ENCODE measurements around the gene CREBZF. TPM values are rescaled to one million over a fixed set of nuclear protein-coding genes. Genes with fewer than 3 reads are reported as not detected.
"Not testable (repeated sequence)": the region's sequence is repeated elsewhere in the genome, so short reads cannot be mapped to it uniquely, and the experiment has no call there.

Gene CREBZF
- total and polyA plus RNA-seq, 7 experiments from 2014 or later, result 13.0 to 114 (median 59.0) TPM

GRCh38 chr11:85673393-85673792 is 8.5 kb upstream of the CREBZF start:
- Mint-ChIP-seq H3K4me1 (peaks cover 0 to 3% (median 0%) of the 10 kb centered on the region in 7 donors), H3K4me3 (no peak overlapping the region), H3K9me3 (peaks cover 0 to 7% (median 1%) of the 10 kb centered on the region in 11 donors), H3K36me3 (peaks cover 0 to 3% (median 0%) of the 10 kb centered on the region in 5 donors), H3K27me3 (peaks cover 0 to 9% (median 0%) of the 10 kb centered on the region in 5 donors), H3K27ac (no peak overlapping the region)
- Histone ChIP-seq H3K4me1 (ENCODE audit: control insufficient read depth in 2 of 2, insufficient read depth in 2 of 2, low read length in 2 of 2) (no peaks in the 10 kb centered on the region), H3K27me3 (ENCODE audit: control insufficient read depth in 2 of 2, insufficient read depth in 2 of 2, low read length in 2 of 2) (no peaks in the 10 kb centered on the region), H3K27ac (ENCODE audit: low read depth, low read length) (no peak overlapping the region), H3K36me3 (ENCODE audit: control insufficient read depth in 2 of 3, insufficient read depth in 3 of 3, low read length in 3 of 3) (no peaks in the 10 kb centered on the region), H3K9me3 (ENCODE audit: control insufficient read depth in 2 of 3, low read length in 3 of 3) (no peaks in the 10 kb centered on the region), H3K4me3 (ENCODE audit: low read length) (no peak overlapping the region)
- intact Hi-C loops (cut with micrococcal nuclease), result no loop called here
- POLR2A ChIA-PET, result interaction anchor here (1.7 kb wide), 1 partner anchor 9 kb away, joined by 6 read pairs; the partner anchor contains the start of gene CREBZF
- ATAC-seq (no peak), DNase-seq (no peak)
- CTCF ChIA-PET, result no interaction called here

- CTCF ChIA-PET, result no interaction called here
- H3K9me3 ChIP-seq (ENCODE audit: control insufficient read depth in 2 of 3, low read length in 3 of 3), result no peaks in the 10 kb centered on the region
- no peak overlapping the region for H3K27ac ChIP-seq (ENCODE audit: low read depth, low read length)
- Mint-ChIP-seq H3K4me3 (no peak overlapping the region), H3K27me3 (peaks cover 0 to 7% (median 0%) of the 10 kb centered on the region in 5 donors), H3K4me1 (peaks cover 0 to 3% (median 0%) of the 10 kb centered on the region in 7 donors), H3K9me3 (peaks cover 0 to 7% (median 1%) of the 10 kb centered on the region in 11 donors), H3K27ac (no peak overlapping the region), H3K36me3 (peaks cover 0 to 3% (median 0%) of the 10 kb centered on the region in 5 donors)
- no peaks in the 10 kb centered on the region for H3K4me1 ChIP-seq (ENCODE audit: control insufficient read depth in 2 of 2, insufficient read depth in 2 of 2, low read length in 2 of 2)
- no peaks in the 10 kb centered on the region for H3K36me3 ChIP-seq (ENCODE audit: control insufficient read depth in 2 of 3, insufficient read depth in 3 of 3, low read length in 3 of 3)
- no peaks in the 10 kb centered on the region for H3K27me3 ChIP-seq (ENCODE audit: control insufficient read depth in 2 of 2, insufficient read depth in 2 of 2, low read length in 2 of 2)
- DNase-seq, result no peak
- POLR2A ChIA-PET, result no interaction called here
- intact Hi-C loops (cut with micrococcal nuclease), result no loop called here
- no peak overlapping the region for H3K4me3 ChIP-seq (ENCODE audit: low read length)
- ATAC-seq, result no peak
Observed at GRCh38 chr11:85672105-85672902, 7.4 kb upstream of the CREBZF start.

DNA sequence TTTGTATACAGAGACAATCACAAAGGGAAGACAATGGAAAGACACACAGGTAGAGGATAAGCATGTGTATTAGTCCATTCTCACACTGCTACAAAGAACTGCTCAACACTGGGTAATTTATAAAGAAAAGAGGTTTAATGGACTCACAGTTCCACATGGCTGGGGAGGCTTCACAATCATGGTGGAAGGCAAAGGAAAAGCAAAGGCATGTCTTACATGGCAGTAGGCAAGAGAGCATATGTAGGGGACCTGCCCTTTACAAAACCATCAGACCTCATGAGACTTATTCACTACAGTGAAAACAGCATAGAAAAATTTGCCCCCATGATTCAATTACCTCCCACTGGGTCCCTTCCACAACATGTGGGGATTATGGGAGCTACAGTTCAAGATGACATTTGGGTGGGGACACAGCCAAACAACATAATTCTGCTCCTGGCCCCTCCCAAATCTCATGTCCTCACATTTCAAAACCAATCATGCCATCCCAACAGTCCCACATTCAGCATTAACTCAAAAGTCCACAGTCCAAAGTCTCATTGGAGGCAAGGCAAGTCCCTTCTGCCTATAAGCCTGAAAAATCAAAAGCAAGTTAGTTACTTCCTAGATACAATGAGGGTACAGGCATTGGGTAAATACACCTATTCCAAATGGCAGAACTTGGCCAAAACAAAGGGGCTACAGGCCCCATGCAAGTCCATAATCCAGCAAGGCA is 6.2 kb upstream of the CREBZF start:
- DNase-seq; H3K9me3 Mint-ChIP-seq; ATAC-seq; H3K27ac Mint-ChIP-seq; H3K27me3 Mint-ChIP-seq; CTCF ChIA-PET; H3K4me1 Mint-ChIP-seq; H3K4me1 ChIP-seq (ENCODE audit: control insufficient read depth in 2 of 2, insufficient read depth in 2 of 2, low read length in 2 of 2); POLR2A ChIA-PET; H3K4me3 ChIP-seq (ENCODE audit: low read length); intact Hi-C loops (cut with micrococcal nuclease); H3K36me3 ChIP-seq (ENCODE audit: control insufficient read depth in 2 of 3, insufficient read depth in 3 of 3, low read length in 3 of 3); H3K4me3 Mint-ChIP-seq; H3K27ac ChIP-seq (ENCODE audit: low read depth, low read length); H3K27me3 ChIP-seq (ENCODE audit: control insufficient read depth in 2 of 2, insufficient read depth in 2 of 2, low read length in 2 of 2); H3K9me3 ChIP-seq (ENCODE audit: control insufficient read depth in 2 of 3, low read length in 3 of 3); H3K36me3 Mint-ChIP-seq: not testable (repeated sequence)

GRCh38 chr11:85668157-85668556 is 3.2 kb upstream of the CREBZF start:
- ChIA-PET POLR2A (interaction anchor here (0.7 to 1.3 kb wide), 4 partner anchors 12 to 40 kb away, joined by 3 to 4 read pairs (median 3); partner anchors contain the start of gene TMEM126B), CTCF (interaction anchor here (0.6 kb wide), 1 partner anchor 165 kb away, joined by 3 read pairs; no protein-coding TSS in a partner anchor)
- Mint-ChIP-seq H3K9me3 (peaks cover 0 to 7% (median 0%) of the 10 kb centered on the region in 11 donors), H3K4me3 (peak overlapping the region in 1 of 10 donors; percentile 20), H3K27ac (no peak overlapping the region), H3K27me3 (peaks cover 0 to 5% (median 0%) of the 10 kb centered on the region in 5 donors), H3K36me3 (peaks cover 0 to 13% (median 6%) of the 10 kb centered on the region in 5 donors), H3K4me1 (peaks cover 6 to 24% (median 14%) of the 10 kb centered on the region in 7 donors)
- ATAC-seq, result no peak
- Histone ChIP-seq H3K27me3 (ENCODE audit: control insufficient read depth in 2 of 2, insufficient read depth in 2 of 2, low read length in 2 of 2) (no peaks in the 10 kb centered on the region), H3K9me3 (ENCODE audit: control insufficient read depth in 2 of 3, low read length in 3 of 3) (no peaks in the 10 kb centered on the region), H3K4me3 (ENCODE audit: low read length) (no peak overlapping the region), H3K36me3 (ENCODE audit: control insufficient read depth in 2 of 3, insufficient read depth in 3 of 3, low read length in 3 of 3) (peaks cover 0 to 8% (median 0%) of the 10 kb centered on the region in 3 experiments), H3K4me1 (ENCODE audit: control insufficient read depth in 2 of 2, insufficient read depth in 2 of 2, low read length in 2 of 2) (peaks cover 6 to 8% of the 10 kb centered on the region in 2 donors), H3K27ac (ENCODE audit: low read depth, low read length) (no peak overlapping the region)
- no peak for DNase-seq
- intact Hi-C loops (cut with micrococcal nuclease), result loop anchor here in 1 of 2 donors (10.0 kb wide), 1 partner anchor 943 kb away; no protein-coding TSS in a partner anchor

DNA sequence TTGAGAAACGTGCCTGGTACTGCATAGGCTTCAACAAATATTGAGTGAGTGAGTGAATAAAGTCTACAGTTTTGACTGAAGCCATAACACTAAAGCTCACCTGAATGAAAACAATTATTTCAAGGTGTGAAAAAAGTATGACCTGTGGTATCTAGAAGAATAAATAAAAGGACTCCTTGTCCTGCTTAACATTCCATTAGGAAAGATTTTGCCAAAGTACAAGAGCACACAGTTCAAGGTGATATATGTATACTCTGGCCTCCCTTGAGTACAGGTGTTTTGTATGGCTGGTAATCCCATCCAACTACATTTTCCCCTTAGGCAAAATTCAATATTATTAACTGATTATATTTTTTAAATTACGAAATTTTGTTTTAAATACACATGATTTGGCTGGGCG is 1.8 kb upstream of the CREBZF start:
- ChIA-PET POLR2A (interaction anchor here (11.9 kb wide), 1 partner anchor 17 kb away, joined by 207 read pairs; the partner anchor contains the start of gene TMEM126A), CTCF (interaction anchor here (0.7 kb wide), 1 partner anchor 556 kb away, joined by 3 read pairs; no protein-coding TSS in a partner anchor)
- H3K27me3 ChIP-seq (ENCODE audit: control insufficient read depth in 2 of 2, insufficient read depth in 2 of 2, low read length in 2 of 2), result no peaks in the 10 kb centered on the region
- Mint-ChIP-seq H3K4me3 (no peak overlapping the region), H3K9me3 (peaks cover 0 to 4% (median 0%) of the 10 kb centered on the region in 11 donors), H3K27ac (peak overlapping the region in 1 of 9 donors; percentile 41), H3K36me3 (peaks cover 0 to 17% (median 6%) of the 10 kb centered on the region in 5 donors), H3K4me1 (peaks cover 11 to 37% (median 22%) of the 10 kb centered on the region in 7 donors), H3K27me3 (peaks cover 0 to 5% (median 0%) of the 10 kb centered on the region in 5 donors)
- peaks cover 6 to 16% of the 10 kb centered on the region in 2 donors for H3K4me1 ChIP-seq (ENCODE audit: control insufficient read depth in 2 of 2, insufficient read depth in 2 of 2, low read length in 2 of 2)
- H3K36me3 ChIP-seq (ENCODE audit: control insufficient read depth in 2 of 3, insufficient read depth in 3 of 3, low read length in 3 of 3), result peaks cover 0 to 8% (median 0%) of the 10 kb centered on the region in 3 experiments
- no peak overlapping the region for H3K27ac ChIP-seq (ENCODE audit: low read depth, low read length)
- DNase-seq, result no peak
- ATAC-seq, result no peak
- intact Hi-C loops (cut with micrococcal nuclease), result loop anchor here in 1 of 2 donors (10.0 kb wide), 1 partner anchor 942 kb away; no protein-coding TSS in a partner anchor
- no peaks in the 10 kb centered on the region for H3K9me3 ChIP-seq (ENCODE audit: control insufficient read depth in 2 of 3, low read length in 3 of 3)
- no peak overlapping the region for H3K4me3 ChIP-seq (ENCODE audit: low read length)

DNA sequence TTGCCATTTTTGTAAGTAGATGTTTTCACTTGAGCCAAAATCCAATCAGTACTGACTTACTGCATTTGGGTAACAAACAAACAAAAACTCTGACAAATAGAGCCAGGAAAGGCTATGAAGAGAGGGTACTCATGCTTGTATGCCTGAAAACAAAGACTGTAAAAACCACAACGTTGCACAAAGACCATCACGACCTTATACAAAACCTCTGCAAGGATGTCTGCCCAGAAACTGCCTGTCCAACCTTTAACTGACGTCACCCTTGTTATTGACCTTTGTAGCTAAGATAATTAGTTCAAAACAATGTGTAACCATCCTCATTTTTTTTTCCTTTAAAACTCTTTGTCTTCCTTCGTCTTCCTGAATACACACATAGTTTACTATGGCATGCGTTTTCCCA is 804 bp upstream of the CREBZF start:
- Mint-ChIP-seq H3K9me3 (peaks cover 0 to 1% (median 0%) of the 10 kb centered on the region in 11 donors), H3K36me3 (peaks cover 3 to 21% (median 7%) of the 10 kb centered on the region in 5 donors), H3K4me3 (peak overlapping the region; percentile 20 to 100 (median 98)), H3K27ac (peak overlapping the region; percentile 68 to 100 (median 99)), H3K27me3 (peaks cover 0 to 5% (median 0%) of the 10 kb centered on the region in 5 donors), H3K4me1 (peaks cover 20 to 46% (median 31%) of the 10 kb centered on the region in 7 donors)
- CTCF ChIA-PET, result no interaction called here
- peaks cover 0 to 8% (median under 1%) of the 10 kb centered on the region in 3 experiments for H3K36me3 ChIP-seq (ENCODE audit: control insufficient read depth in 2 of 3, insufficient read depth in 3 of 3, low read length in 3 of 3)
- H3K9me3 ChIP-seq (ENCODE audit: control insufficient read depth in 2 of 3, low read length in 3 of 3), result no peaks in the 10 kb centered on the region
- H3K27ac ChIP-seq (ENCODE audit: low read depth, low read length), result peak overlapping the region; percentile 99
- H3K27me3 ChIP-seq (ENCODE audit: control insufficient read depth in 2 of 2, insufficient read depth in 2 of 2, low read length in 2 of 2), result no peaks in the 10 kb centered on the region
- H3K4me1 ChIP-seq (ENCODE audit: control insufficient read depth in 2 of 2, insufficient read depth in 2 of 2, low read length in 2 of 2), result peaks cover 13 to 24% of the 10 kb centered on the region in 2 donors
- no peak overlapping the region for H3K4me3 ChIP-seq (ENCODE audit: low read length)
- intact Hi-C loops (cut with micrococcal nuclease), result loop anchor here (1.0 to 10.0 kb wide), 6 partner anchors 17 to 941 kb away; partner anchors contain the start of gene EED (in 2 of the 2)
- ATAC-seq (no peak), DNase-seq (no peak)
- POLR2A ChIA-PET, result interaction anchor here (2.1 to 11.9 kb wide), 2 partner anchors 16 to 42 kb away, joined by 6 to 207 read pairs; partner anchors contain the start of gene TMEM126A
